Neural progenitor cell (in vitro differentiated cells): ENCODE results near the gene SLC22A23.

Source experiments
- EZH2 ChIP-seq: fragments of 200-600 bp; sonication (generic); IDR thresholded peaks from 2 replicates; pipeline ENCODE4 v1.6.1; 2017; ENCODE audit warnings: antibody characterized with exemption, mild to moderate bottlenecking, moderate library complexity
- TF ChIP-seq, protein P1 (sequence below): fragments of 200-600 bp; sonication (generic); IDR thresholded peaks from 2 replicates; pipeline ENCODE4 v1.5.1; 2017; ENCODE audit warnings: antibody characterized with exemption, mild to moderate bottlenecking

DNA sequence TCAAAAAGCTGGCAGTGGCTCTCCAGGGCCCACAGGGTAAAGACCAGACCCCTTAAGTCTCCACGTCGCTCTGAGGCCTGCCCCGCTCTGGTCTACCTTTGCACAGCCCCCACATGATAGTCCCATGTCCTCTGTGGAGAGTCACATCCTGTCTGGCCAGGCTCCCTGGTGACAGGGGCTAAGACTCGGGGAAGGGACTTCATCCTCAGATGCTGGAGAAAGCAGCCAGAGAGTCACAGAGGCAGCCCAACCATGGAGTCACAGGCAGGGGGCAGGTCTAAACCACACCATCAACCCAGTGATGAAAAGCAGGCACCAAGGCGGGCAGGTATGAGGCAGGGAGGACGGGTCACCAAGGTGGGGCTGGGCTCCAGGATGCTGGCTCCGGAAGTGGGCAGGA is 62.2 kb downstream of the SLC22A23 start:
- TF ChIP-seq, protein P1, sequence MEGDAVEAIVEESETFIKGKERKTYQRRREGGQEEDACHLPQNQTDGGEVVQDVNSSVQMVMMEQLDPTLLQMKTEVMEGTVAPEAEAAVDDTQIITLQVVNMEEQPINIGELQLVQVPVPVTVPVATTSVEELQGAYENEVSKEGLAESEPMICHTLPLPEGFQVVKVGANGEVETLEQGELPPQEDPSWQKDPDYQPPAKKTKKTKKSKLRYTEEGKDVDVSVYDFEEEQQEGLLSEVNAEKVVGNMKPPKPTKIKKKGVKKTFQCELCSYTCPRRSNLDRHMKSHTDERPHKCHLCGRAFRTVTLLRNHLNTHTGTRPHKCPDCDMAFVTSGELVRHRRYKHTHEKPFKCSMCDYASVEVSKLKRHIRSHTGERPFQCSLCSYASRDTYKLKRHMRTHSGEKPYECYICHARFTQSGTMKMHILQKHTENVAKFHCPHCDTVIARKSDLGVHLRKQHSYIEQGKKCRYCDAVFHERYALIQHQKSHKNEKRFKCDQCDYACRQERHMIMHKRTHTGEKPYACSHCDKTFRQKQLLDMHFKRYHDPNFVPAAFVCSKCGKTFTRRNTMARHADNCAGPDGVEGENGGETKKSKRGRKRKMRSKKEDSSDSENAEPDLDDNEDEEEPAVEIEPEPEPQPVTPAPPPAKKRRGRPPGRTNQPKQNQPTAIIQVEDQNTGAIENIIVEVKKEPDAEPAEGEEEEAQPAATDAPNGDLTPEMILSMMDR = no peak
- no peak for TF ChIP-seq EZH2
